UCSD-AML1 (cell line): ENCODE measurements around the gene ATP8A2.

Experiments
- DNase-seq: peaks from one replicate; lab custom pipeline; 2025; ENCODE audit not compliant: unreplicated experiment; lab: John Stamatoyannopoulos, UW

Gene ATP8A2

GRCh38 chr13:25844559-25845434 lies 473.0 kb downstream of the ATP8A2 start:
- DNase-seq = no peak

DNA sequence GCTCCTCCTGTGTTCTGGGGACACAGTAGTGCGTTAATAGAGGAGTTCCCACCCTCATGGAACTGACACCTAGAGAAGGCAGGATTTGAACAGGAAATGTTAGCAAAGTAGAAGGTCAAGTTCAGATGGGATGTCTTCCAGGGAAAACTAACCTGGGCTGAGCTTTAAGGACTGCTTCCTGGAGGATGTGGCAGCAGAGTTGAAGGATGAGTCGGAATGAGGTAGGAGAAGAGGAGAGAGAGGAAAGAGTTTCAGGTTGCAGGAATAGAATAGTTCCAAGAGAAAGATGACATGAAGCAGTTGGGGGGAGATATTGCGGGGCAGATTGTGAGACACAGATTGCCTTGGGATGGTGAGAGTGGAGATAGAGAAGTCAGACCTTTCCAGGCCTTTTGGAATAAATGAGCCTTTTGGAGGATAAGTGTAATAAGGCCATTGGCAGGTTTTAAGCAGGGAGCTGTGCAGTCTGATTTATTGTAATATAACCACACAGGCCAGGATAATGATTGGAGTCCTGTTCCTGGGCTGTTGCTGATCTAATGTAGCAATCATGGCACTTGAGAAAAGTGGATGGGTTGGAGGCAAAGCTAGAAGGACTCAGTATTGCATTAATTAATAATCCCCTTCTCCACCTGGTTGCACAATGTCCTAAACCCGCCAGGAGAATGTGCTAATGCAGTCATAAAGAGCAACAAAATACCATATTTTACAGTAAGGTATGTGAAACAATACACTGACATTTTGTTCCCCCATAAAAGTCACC lies 474.6 kb downstream of the ATP8A2 start:
- DNase-seq = no peak

DNA sequence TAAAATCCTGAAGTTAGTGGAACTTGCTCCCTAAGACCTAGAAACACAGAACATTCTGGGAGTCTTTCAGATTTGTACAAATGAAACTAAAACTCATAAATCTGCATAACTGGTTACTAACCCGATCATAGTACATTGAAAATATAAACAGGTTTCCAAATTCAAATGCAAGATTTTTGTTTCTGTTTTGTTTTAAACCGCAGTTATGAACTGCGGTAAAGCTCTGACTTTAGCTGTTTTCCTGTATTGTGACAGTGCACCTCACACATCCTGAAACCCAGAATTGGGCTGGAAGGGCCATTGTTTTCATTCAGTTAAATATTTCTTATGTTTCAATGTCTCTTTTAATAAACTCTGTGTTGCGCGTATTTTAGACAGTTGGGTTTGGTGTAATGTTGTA lies 475.4 kb downstream of the ATP8A2 start:
- no peak for DNase-seq

DNA sequence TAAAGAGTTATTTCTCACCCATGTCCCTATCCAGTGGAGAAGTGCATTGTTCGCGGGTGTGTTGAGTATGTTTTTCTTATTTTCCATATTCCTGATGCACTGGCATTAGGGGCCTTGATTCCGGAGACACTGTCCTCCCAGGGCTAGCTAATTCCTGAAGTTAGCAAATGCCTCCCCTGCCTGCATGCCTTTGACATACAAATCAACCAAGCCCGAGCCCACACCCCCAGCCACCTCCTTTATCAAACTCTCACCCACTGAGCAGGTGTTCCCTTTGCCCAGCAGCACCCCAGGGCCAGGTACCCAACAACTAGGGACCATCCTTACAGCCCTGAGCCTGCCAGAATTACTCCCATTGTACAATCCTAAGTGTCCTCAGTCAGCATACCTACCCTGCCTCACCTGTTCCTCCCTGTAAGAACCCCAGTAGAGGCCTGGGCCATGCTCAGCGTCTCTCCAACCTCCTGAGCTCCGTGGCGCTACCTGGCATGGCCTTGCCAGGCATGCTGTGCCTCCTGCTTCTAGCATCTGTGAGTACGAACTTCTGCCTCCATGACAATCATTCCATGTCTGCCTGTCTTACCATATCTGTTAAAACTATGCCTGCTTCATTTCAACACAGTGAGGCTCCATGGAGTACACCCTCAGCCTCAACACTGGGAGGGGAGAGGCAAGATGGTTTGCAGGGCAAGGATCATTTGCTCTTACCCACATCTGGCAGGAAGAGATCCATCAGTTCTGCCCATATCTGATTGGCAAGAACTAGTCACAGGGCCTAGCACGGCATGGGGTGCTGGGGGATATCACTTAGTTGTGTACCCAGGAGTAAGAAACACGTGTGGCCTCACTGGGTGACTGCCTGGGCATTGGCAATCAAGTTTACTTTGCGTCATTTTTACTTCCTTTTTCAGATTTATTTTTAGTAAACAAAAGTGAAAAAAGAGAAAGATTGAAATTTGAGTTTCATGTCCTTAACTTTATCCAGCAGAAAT lies 476.2 kb downstream of the ATP8A2 start:
- no peak for DNase-seq

DNA sequence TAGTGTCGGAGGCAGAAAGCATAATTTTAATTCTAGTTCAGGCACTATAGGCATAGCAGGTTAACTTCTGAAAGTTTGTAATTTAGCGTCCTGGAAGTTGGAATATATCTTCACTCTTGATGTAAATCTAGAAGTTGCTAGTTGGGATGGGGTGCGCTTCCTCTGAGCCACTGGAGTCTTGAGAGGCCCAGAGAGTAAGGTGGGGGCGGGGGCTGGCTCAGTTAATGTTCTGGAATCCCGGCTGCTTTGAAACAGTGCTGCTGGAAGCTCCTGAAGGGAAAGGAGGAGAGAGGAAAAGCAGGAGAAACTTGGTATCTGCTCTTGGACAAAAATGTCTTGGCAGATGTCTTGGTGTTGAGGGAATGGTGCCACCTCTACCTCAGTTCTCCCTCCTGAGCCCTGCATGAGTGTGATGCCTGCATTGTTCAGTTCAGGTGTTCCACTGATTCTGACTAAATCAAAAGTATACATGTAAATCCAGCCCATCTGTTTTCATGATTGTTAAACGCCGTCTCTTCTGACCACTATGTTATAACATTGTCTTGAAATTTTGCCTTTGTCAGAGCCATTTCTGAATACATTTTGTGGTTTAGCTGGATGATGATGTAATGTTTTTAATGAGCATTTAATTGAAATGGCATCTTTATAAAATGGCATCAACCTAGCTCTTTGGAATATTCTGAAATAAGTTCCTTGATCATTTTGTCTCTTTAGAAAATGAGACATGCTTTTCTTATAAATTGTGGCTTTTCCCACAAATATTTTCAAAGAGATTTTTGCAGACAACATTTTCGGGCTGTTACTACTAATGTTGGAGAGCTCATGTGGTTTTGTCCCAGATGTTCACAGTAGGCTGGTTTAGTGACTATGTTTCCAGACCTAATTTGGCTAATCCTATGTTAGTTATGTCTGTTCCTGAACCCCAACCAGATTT lies 477.3 kb downstream of the ATP8A2 start:
- no peak for DNase-seq

GRCh38 chr13:25857830-25858229 lies 486.1 kb downstream of the ATP8A2 start:
- no peak for DNase-seq

GRCh38 chr13:25859528-25859927 lies 487.8 kb downstream of the ATP8A2 start:
- DNase-seq = no peak

GRCh38 chr13:25860265-25860664 lies 488.5 kb downstream of the ATP8A2 start:
- no peak for DNase-seq

- no peak for DNase-seq
These were observed 489.1 kb downstream of the ATP8A2 start for GRCh38 chr13:25860862-25861261.

DNA sequence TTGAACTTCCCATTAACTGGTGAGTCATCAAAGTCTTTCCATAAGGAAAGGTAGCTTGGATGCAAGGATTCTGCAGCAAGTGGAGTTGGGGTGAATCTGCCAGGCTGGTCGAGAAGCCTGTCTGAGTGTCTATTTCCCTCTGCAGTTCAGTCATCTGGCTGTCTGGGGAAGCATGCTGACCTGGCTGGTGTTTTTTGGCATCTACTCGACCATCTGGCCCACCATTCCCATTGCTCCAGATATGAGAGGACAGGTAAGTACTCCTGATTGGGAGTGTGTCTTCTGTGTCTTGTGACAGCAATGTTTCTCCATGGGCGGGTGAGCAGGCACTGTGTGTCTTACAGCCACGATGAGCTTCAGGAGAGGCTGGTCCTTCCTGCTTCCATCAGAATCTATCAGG lies 490.4 kb downstream of the ATP8A2 start:
- DNase-seq = no peak

DNA sequence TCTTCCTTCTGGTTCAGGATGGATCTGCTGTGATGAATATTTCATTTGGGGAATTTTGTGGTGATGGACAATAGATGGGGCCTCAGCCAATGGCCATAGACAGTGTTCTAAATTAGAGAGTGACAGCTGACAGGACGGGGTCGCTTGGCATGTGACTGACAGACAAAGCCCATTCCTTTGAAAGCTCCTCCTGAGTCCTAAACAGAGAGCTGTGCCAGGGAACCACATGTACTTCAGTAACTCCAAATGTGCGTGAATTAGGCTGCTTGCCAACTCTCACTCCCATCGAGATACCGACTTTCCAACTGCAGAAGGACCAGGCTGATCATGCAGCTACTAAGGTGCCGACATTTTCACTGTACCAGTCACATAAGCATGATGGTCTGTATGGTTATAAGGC lies 492.3 kb downstream of the ATP8A2 start:
- no peak for DNase-seq

GRCh38 chr13:25864936-25865335 lies 493.2 kb downstream of the ATP8A2 start:
- no peak for DNase-seq

GRCh38 chr13:25865391-25865790 lies 493.6 kb downstream of the ATP8A2 start:
- no peak for DNase-seq

DNA sequence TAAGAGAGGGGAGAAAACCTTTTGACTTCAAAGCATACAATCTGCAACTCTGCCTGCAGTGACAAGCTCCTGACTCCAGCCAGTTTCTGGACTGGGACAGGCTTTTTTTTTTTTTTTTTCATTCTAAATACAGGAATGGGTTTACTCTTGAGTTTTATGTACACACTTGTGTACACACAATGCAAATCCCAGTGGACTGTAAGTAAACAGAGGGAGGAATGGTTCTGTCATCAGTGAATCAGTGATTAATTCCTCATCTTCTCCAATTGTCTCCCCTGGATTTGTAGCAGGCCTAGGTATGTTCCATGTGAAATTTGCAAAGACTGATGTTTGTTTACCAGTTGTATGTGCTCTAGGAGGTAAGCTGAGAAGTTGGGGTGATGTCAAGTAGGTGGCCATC lies 495.3 kb downstream of the ATP8A2 start:
- no peak for DNase-seq

GRCh38 chr13:25868490-25868889 lies 496.7 kb downstream of the ATP8A2 start:
- DNase-seq = no peak

DNA sequence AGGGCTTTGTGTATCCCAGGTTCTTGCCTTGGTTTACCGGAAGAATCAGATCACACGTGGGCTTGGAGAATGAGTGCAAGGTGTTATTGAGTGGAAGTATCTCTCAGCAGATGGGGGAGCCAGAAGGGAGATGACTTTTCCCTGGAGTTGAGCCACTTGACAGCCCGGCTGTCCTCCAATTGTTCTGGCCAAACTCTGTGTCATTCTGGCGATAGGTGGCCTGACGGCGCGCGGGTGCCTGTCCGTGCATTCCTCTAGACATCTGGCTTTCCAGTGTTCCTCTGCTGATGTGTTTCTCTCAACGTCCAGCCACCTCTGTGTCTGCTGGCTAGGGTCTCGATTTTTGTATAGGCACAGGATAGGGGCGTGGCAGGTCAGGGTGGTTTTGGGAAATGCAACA lies 498.2 kb downstream of the ATP8A2 start:
- no peak for DNase-seq

DNA sequence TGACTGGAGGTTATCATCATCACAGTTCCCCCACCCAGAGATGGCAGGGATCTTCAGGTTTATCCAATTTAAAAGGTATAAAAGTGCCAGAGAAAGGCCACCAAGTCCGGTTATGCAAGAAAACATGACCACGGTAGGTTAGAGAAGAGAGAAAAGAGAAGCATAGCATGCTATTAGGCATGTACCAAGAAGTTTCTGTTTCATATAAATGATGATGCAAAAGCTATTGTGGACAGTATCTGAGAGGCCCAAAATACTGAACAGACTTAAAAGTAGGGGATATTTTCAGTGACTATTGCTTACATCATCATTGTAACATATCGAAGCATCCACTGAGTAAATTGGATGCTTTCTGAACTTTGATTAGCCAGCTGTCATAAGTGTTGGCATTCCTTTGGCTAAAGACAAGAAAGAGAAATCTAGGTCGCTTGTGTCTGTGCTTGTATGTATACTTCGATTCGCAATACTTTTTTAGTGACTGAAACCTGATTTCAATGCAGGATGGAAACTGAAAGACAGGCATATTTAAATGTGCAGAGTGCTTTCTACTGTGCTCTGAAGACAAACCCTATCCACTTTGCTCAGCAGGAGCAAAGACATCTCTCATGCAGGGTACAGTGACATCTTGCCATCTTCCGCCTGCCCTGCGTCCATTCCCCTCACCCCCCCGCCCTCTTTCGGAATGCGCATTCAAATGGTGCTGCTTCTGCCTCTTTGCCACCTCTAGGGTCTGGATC lies 499.8 kb downstream of the ATP8A2 start:
- DNase-seq = no peak

DNA sequence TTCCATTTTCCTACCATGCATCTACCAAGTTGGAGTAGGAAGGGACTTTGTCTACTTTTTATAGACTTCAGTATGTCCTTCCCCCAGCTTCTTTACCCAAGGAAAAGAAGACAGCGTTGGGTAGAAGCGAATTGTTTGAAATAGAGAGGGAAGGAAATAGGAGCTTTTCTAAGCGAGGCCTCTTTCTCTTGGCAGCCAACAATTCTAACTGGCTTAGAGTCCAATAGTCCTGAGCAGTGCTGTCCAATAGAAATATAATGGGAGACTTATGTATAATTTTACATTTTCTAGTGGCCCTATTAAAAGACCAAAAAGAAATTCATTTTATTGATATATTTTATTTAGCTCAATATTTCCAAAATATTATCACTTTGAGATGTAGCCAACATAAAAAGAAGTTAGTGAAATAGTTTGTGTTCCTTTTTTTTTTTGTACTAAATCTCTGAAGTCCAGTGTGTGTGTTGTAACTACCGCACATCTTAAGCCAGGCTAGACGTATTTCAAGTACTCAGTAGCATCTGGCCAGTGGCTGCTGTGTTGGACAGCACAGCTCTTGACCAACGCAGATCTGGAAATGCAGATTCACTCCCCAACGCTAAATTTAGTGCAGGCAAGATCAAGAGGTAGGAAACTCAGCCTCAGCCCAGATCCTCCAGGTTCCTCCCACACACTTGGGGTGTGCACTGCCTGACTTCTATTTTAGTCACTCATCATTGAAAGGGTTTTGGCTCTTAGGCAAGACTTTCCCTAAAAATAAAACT lies 500.9 kb downstream of the ATP8A2 start:
- no peak for DNase-seq

DNA sequence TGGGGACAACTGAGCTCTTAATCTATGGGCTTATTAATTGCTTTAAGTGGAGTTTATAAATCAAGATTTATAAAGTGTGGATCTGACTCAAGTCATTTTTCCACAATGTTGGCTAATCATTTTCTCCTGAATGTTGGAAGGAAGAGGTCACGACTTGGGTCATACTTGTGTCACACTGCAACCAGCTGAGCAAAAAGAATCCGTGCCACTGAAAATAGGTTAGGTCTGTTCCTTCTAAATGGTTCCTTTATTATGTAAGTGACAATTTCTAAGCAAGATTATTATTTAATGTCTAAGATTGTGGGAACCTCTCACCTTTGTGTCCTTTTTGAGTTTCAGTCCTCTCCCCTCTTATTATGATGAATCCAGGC lies 501.5 kb downstream of the ATP8A2 start:
- no peak for DNase-seq
